ENCODE measurements around the gene MAPKAPK3. TPM values are rescaled to one million over a fixed set of nuclear protein-coding genes. Genes with fewer than 3 reads are reported as not detected.
"Not testable (repeated sequence)": the region's sequence is repeated elsewhere in the genome, so short reads cannot be mapped to it uniquely, and the experiment has no call there.

MAPKAPK3 gene
- total RNA-seq, 1 donor from 2014 or later, result 24.3 TPM

GRCh38 chr3:50687916-50688315 lies 71.0 kb downstream of the MAPKAPK3 start:
- DNase-seq (ENCODE audit: low spot score), result no peak

- DNase-seq (ENCODE audit: low spot score), result not testable (repeated sequence)
These were observed 71.7 kb downstream of the MAPKAPK3 start for GRCh38 chr3:50688602-50689001.

GRCh38 chr3:50689558-50689957 lies 72.6 kb downstream of the MAPKAPK3 start:
- no peak for DNase-seq (ENCODE audit: low spot score)

- DNase-seq (ENCODE audit: low spot score), result no peak
These were observed 78.1 kb downstream of the MAPKAPK3 start for GRCh38 chr3:50695031-50695430.

GRCh38 chr3:50696276-50696675 lies 79.3 kb downstream of the MAPKAPK3 start:
- DNase-seq (ENCODE audit: low spot score), result no peak

GRCh38 chr3:50698269-50698668 lies 81.3 kb downstream of the MAPKAPK3 start:
- DNase-seq (ENCODE audit: low spot score), result no peak

Other genes starting within 250 kb of the MAPKAPK3 start
- gene CACNA2D2, start 113.5 kb upstream of the MAPKAPK3 start, total RNA-seq (ENCODE audit: insufficient read depth, low replicate concordance), result 0.24 TPM
- gene C3orf18, start 49.4 kb upstream of the MAPKAPK3 start, total RNA-seq (ENCODE audit: insufficient read depth, low replicate concordance), result 5.3 TPM
- 17.8 TPM for gene HEMK1, start 47.6 kb upstream of the MAPKAPK3 start, total RNA-seq (ENCODE audit: insufficient read depth, low replicate concordance)
- 5.5 TPM for gene CISH, start 5.4 kb upstream of the MAPKAPK3 start, total RNA-seq (ENCODE audit: insufficient read depth, low replicate concordance)
- gene DOCK3, start 57.8 kb downstream of the MAPKAPK3 start, total RNA-seq (ENCODE audit: insufficient read depth, low replicate concordance), result 0.72 TPM

All from umbilical cord (tissue), 2 donors.